Endothelial cell of umbilical vein (primary cell): Measurements from ENCODE around the gene CDCP1. TPM values are rescaled to one million over a fixed set of nuclear protein-coding genes. Genes with fewer than 3 reads are reported as not detected.

Source experiments
- BruUV-seq: library from RNA; stranded (reverse); fragments of 400-500 nt; replicated peaks from 2 replicates; lab custom pipeline; 2021; lab: Mats Ljungman, UMichigan
- CTCF ChIA-PET: fragments of 300-600, 350-600 bp; sonication (Branson Sonifier 250); formaldehyde crosslinking; loops from one replicate; lab custom pipeline; 2021; ENCODE audit warnings: antibody characterized with exemption, inconsistent platforms; lab: Charles Lee
- POLR2A ChIA-PET: fragments of 300-600, 350-600 bp; sonication (Branson Sonifier 250); formaldehyde crosslinking; loops from one replicate; lab custom pipeline; 2021; ENCODE audit warnings: antibody characterized with exemption, inconsistent platforms; lab: Charles Lee
- DNase-seq: peaks from one replicate; pipeline ENCODE4 v3.0.0-alpha.2; 2011; ENCODE audit warnings: low read depth, low spot score
- FAIRE-seq: peaks from 2 replicates; lab custom pipeline; 2011; peaks lifted over from hg19 to GRCh38; lab: Jason Lieb, UNC
- H2AFZ ChIP-seq: 2 replicates; pipeline ENCODE4 v1.6.0; 2012; ENCODE audit warnings: low read depth, low read length, control low read depth, inconsistent platforms
- H3K27ac ChIP-seq: 2 replicates; pipeline ENCODE4 v1.5.1; 2011; ENCODE audit warnings: low read depth, mild to moderate bottlenecking, control low read depth, low read length, moderate library complexity; ENCODE audit not compliant: insufficient read depth
- H3K27me3 ChIP-seq, 2 experiments: 2 replicates each; pipeline versions ENCODE4 v1.6.0 to v1.6.1; 2011; ENCODE audit warnings: low read length in 2 of 2, mixed read lengths in 1 of 2; ENCODE audit not compliant: control insufficient read depth in 2 of 2, insufficient read depth in 2 of 2
- H3K36me3 ChIP-seq, 2 experiments: 2 replicates in 1 of 2; 3 replicates in 1 of 2; pipeline ENCODE4 v1.5.1; 2011; ENCODE audit warnings: low read length in 2 of 2, mild to moderate bottlenecking in 1 of 2, moderate library complexity in 1 of 2; ENCODE audit not compliant: control insufficient read depth in 2 of 2, insufficient read depth in 2 of 2; ENCODE audit errors: extremely low read depth in 1 of 2
- H3K4me1 ChIP-seq: 3 replicates; pipeline ENCODE4 v1.5.1; 2011; ENCODE audit warnings: mild to moderate bottlenecking, low read length; ENCODE audit not compliant: control insufficient read depth, insufficient read depth; ENCODE audit errors: extremely low read depth
- H3K4me2 ChIP-seq: 2 replicates; pipeline ENCODE4 v1.6.1; 2011; ENCODE audit warnings: low read length, control low read depth, mixed read lengths; ENCODE audit not compliant: insufficient read depth
- H3K4me3 ChIP-seq, 3 experiments: fragments of 200-600 bp in 1 of 3; sonication (generic), shearing (Covaris generic) in 1 of 3; replicated peaks in 1 of 3; 2 replicates each; pipeline ENCODE4 v1.5.1; 2011 to 2016; ENCODE audit warnings: control low read depth in 3 of 3, low read length in 3 of 3, mild to moderate bottlenecking in 2 of 3, inconsistent platforms in 1 of 3, low read depth in 1 of 3, moderate library complexity in 1 of 3; ENCODE audit not compliant: insufficient read depth in 1 of 3
- H3K79me2 ChIP-seq: 2 replicates; pipeline ENCODE4 v1.6.0; 2012; ENCODE audit warnings: low read length, inconsistent platforms; ENCODE audit not compliant: control insufficient read depth, insufficient read depth
- H3K9ac ChIP-seq: replicated peaks from 2 replicates; pipeline ENCODE3; 2011; ENCODE audit warnings: low read length, control low read depth; ENCODE audit not compliant: insufficient read depth; ENCODE audit errors: extremely low read depth
- H3K9me1 ChIP-seq: replicated peaks from 3 replicates; pipeline ENCODE4 v1.6.0; 2011; ENCODE audit warnings: mild to moderate bottlenecking, low read length; ENCODE audit not compliant: control insufficient read depth, insufficient read depth; ENCODE audit errors: extremely low read depth
- H3K9me3 ChIP-seq: replicated peaks from 2 replicates; pipeline ENCODE4 v1.5.1; 2012; ENCODE audit warnings: low read length, inconsistent platforms; ENCODE audit not compliant: control insufficient read depth, insufficient read depth
- H4K20me1 ChIP-seq: replicated peaks from 2 replicates; pipeline ENCODE3; 2011; ENCODE audit warnings: mild to moderate bottlenecking, low read length; ENCODE audit not compliant: control insufficient read depth, insufficient read depth; ENCODE audit errors: extremely low read depth
- EZH2 ChIP-seq: IDR thresholded peaks from 2 replicates; pipeline ENCODE4 v1.6.1; 2012; ENCODE audit warnings: borderline replicate concordance, low read depth, mild to moderate bottlenecking, moderate library complexity, low read length, inconsistent platforms; ENCODE audit not compliant: severe bottlenecking
- FOS ChIP-seq: IDR thresholded peaks from 2 replicates; pipeline ENCODE4 v1.6.1; 2011; ENCODE audit warnings: mild to moderate bottlenecking, low read length, moderate library complexity, borderline replicate concordance; ENCODE audit not compliant: insufficient read depth
- GATA2 ChIP-seq: IDR thresholded peaks from 2 replicates; pipeline ENCODE4 v1.7.0; 2011; ENCODE audit warnings: low read depth, mild to moderate bottlenecking, moderate library complexity, mixed read lengths, low read length; ENCODE audit not compliant: insufficient read length, insufficient read depth
- JUN ChIP-seq: IDR thresholded peaks from 2 replicates; pipeline ENCODE4 v1.6.1; 2011; ENCODE audit warnings: borderline replicate concordance, low read depth; ENCODE audit not compliant: insufficient read length, insufficient read depth
- MYC ChIP-seq: IDR thresholded peaks from one replicate; pipeline ENCODE4 v1.6.1; 2011; ENCODE audit warnings: mild to moderate bottlenecking, low read depth, low read length
- POLR2A ChIP-seq: IDR thresholded peaks from 2 replicates; pipeline ENCODE4 v1.6.1; 2012; ENCODE audit warnings: low read depth, mild to moderate bottlenecking, control low read depth, low read length
- POLR2AphosphoS5 ChIP-seq: IDR thresholded peaks from 2 replicates; pipeline ENCODE4 v1.6.1; 2012; ENCODE audit warnings: low read depth, mild to moderate bottlenecking, control low read depth, low read length, moderate library complexity; ENCODE audit not compliant: insufficient read depth
- dilution Hi-C: fragments of 300-500 bp; cut with MboI; formaldehyde crosslinking; loops from one replicate; pipeline ENCODE4 v1.15.0; 2019; ENCODE audit warnings: low sequenced_read_pairs; ENCODE audit not compliant: extremely low pct_ligation_motif_present
- intact Hi-C: fragments of 100-400 bp; cut with micrococcal nuclease; formaldehyde crosslinking; loops from one replicate; pipeline ENCODE4 v1.10.0; 2022
- polyA plus RNA-seq, 4 experiments: library from polyadenylated mRNA; depleted of rRNA in 3 of 4; stranded (reverse) in 3 of 4; unstranded in 1 of 4; fragments of >200 nt; gene quantifications; 2 replicates each; pipeline versions ENCODE4 v1.2.1 to v1.2.3, GENCODE V29; 2011 to 2012; ENCODE audit warnings: missing spikeins in 1 of 4
- total RNA-seq: library from RNA; stranded (reverse); gene quantifications from 2 replicates; pipeline ENCODE4 v1.2.3, GENCODE V29; 2021
- TF ChIP-seq, protein P1 (sequence below), 2 donors: IDR thresholded peaks; 1 replicate in 1 of 2; 2 replicates in 1 of 2; pipeline ENCODE4 v1.5.1; 2011; ENCODE audit warnings: low read length in 2 of 2, mild to moderate bottlenecking in 2 of 2, moderate library complexity in 2 of 2, control low read depth in 1 of 2, inconsistent platforms in 1 of 2, low read depth in 1 of 2; ENCODE audit not compliant: insufficient read depth in 1 of 2; ENCODE audit errors: extremely low read depth in 1 of 2
- TF ChIP-seq, protein P2 (sequence below): IDR thresholded peaks from 2 replicates; pipeline ENCODE4 v1.6.1; 2011; ENCODE audit not compliant: insufficient read depth, insufficient read length

The CDCP1 gene
- total and polyA plus RNA-seq, 2 donors (not counting 3 experiments of a cell fraction or from before 2014, with no cell fraction given) = 0.01 to 0.22 TPM

DNA sequence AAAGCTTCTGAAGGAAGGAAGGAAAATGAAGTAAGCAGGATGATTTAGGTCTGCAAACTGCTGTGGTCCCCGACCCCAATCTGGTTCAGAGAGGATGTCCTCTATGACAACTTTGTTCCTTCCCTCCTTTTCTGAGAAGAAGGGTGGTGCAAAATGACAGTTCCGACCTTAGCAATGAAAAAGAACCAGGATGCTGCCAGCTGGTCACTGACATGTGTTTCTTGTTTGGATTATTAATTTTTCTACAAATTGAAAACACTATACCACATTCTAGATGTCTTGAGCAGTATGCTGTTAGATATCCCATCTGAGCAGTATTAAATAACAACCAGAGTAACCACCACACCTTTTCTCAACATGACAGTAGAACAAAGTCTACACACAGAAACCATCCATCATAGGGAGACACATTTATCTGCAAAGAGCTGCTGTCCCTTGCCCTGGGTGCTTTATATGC, 27.5 kb downstream of the CDCP1 start:
- intact Hi-C loops = no loop called here
- Histone ChIP-seq H3K4me2 (no peak overlapping the region), H4K20me1 (no peaks in the 10 kb centered on the region), H3K9me3 (no peaks in the 10 kb centered on the region), H3K27me3 (peaks cover 0 to 2% of the 10 kb centered on the region in 2 experiments), H3K9me1 (no peaks in the 10 kb centered on the region), H2AFZ (peak overlapping the region; percentile 60), H3K4me1 (peaks cover 6% of the 10 kb centered on the region), H3K79me2 (no peaks in the 10 kb centered on the region), H3K4me3 (no peak overlapping the region), H3K27ac (no peak overlapping the region), H3K9ac (no peak overlapping the region), H3K36me3 (no peaks in the 10 kb centered on the region)
- no TSS peak for BruUV-seq
- CTCF ChIA-PET = interaction anchor here (0.8 to 1.5 kb wide), 11 partner anchors 8 to 92 kb away, joined by 3 to 8 read pairs (median 3); no protein-coding TSS in a partner anchor
- TF ChIP-seq POLR2AphosphoS5 (no peak), POLR2A (no peak), MYC (no peak), EZH2 (no peak), JUN (no peak), GATA2 (no peak), FOS (no peak)
- TF ChIP-seq, protein P1, sequence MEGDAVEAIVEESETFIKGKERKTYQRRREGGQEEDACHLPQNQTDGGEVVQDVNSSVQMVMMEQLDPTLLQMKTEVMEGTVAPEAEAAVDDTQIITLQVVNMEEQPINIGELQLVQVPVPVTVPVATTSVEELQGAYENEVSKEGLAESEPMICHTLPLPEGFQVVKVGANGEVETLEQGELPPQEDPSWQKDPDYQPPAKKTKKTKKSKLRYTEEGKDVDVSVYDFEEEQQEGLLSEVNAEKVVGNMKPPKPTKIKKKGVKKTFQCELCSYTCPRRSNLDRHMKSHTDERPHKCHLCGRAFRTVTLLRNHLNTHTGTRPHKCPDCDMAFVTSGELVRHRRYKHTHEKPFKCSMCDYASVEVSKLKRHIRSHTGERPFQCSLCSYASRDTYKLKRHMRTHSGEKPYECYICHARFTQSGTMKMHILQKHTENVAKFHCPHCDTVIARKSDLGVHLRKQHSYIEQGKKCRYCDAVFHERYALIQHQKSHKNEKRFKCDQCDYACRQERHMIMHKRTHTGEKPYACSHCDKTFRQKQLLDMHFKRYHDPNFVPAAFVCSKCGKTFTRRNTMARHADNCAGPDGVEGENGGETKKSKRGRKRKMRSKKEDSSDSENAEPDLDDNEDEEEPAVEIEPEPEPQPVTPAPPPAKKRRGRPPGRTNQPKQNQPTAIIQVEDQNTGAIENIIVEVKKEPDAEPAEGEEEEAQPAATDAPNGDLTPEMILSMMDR (IDR thresholded peaks at IDR 0.05; ENCODE audit: extremely low read depth in 1 of 2, insufficient read depth in 1 of 2, low read depth in 1 of 2, low read length in 2 of 2) = no peak
- TF ChIP-seq, protein P2, sequence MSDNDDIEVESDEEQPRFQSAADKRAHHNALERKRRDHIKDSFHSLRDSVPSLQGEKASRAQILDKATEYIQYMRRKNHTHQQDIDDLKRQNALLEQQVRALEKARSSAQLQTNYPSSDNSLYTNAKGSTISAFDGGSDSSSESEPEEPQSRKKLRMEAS = no peak
- FAIRE-seq (no peak), DNase-seq (no peak)
- dilution Hi-C loops = no loop called here
- POLR2A ChIA-PET = no interaction called here
